Stimulated activated CD4-positive, alpha-beta T cell treated with anti-CD3 and anti-CD28 coated beads, Interleukin-12 subunit alpha, Interleukin-12 subunit beta, amount 100 ng/mL, for 24 hours (primary cell): ENCODE data around the gene SOX21.
"Not testable (repeated sequence)": the region's sequence is repeated elsewhere in the genome, so short reads cannot be mapped to it uniquely, and the experiment has no call there.

Source experiments
- DNase-seq, 2 experiments: peaks; one replicate each; pipeline ENCODE4 v3.0.0-alpha.2; 2020; ENCODE audit warnings: low read depth in 2 of 2

Gene SOX21

DNA sequence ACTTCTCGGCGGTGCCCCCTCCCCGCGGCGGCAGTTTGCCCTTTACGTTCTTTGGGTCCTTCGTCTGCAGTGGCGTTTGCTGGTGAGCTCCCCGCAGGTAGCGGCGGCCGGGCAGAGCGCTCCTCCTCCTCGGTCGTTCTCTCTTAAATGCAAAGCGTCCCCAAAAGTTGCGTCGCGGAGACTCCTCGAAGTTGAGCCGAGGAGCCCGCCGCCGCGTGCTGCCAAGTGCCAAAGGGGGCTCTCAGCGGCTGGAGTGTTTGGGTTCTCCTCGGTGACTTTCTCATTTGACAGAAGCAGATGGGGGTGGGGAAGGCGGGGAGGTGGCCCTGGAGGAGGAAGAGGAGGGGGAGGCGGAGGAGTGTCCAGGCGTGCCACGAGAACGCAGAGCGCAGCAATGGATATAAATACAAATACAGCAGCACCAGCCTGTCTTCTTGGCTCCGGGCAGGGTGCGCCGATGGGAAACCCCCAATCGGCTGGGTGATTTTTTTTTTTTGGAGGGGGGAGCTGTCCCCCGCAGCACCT is at the start of gene SOX21:
Gene SOX21 (minus strand): TSS at position 259 of the 525 bp plus-strand sequence. CDS start 496 bp downstream, outside the sequence.
- no peak for DNase-seq

DNA sequence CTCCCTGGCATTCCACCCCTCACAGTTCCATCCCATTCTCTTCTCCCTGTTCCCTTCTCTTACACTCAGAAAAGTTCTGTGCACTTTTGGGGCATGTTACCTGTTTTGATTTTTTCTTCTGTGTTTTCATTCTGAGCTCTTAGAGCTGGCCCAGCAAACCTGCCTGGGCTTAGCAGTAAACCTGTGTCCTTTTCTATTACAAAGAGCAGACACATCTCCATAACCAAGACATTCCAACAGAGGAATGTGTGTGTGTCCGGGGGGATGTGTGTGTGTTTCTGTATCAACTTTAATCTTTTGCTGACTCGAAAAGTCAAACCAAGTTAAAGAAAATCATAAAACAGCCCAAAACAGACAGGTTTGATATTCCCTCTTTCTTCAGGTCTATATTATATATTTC is 49.1 kb upstream of the SOX21 start:
- DNase-seq: no peak

DNA sequence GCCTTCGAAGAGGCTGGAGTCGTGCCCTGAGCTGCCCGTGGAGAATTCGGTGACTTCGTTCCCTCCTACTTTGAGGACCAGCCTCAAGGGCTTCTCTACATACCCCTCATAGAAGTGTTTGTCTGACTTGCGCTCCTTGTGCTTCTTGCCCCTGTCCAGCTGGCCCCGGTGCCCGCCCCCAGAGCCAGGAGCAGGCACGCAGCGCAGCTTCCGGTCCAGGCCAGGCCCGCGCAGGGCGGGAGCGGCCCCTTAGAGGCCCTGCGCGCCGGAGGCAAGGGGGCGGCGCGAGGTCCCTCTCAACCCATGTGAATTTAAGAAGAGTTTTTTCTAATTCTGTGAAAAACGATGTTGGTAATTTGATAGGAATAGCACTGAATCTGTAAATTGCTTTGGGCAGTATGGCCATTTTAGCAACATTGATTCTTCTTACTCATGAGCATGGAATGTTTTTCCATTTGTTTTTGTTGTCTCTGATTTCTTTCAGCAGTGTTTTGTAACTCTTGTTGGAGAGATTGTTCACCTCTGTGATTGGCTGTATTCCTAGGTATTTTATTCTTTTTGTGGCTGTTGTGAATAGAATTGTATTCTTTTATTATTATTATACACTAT is 46.9 kb upstream of the SOX21 start:
- DNase-seq: no peak

DNA sequence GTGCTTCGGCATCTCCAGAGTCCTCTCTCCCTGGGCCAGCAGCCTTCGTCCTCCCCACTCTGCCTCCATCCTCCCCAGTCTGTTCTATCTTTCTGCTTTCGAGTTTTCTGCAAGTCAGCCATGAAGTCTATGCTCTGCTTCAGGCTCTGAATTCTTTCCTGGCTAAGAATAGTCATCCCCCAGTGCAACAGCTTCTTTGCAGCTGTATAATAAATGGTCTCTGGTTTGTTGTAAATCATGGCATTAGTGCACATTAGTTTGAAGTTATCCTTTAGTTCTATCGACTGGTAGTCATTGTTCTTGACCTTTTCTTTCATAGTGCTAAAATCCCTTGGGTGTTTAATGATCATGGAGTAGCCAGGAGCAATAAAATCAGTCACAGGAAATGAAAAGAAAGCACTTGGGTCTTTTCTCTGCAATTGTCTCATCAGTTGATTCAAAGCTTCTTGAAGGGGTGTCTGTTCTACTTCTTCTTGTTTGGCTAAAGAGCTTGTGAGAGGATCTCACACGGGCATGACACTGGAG is 46.2 kb upstream of the SOX21 start:
- DNase-seq: no peak

- no peak for DNase-seq
These were observed 41.0 kb upstream of the SOX21 start for GRCh38 chr13:94753327-94753726.

- no peak for DNase-seq
These were observed 36.8 kb upstream of the SOX21 start for GRCh38 chr13:94749162-94749561.

GRCh38 chr13:94739235-94739634 is 26.9 kb upstream of the SOX21 start:
- no peak for DNase-seq

DNA sequence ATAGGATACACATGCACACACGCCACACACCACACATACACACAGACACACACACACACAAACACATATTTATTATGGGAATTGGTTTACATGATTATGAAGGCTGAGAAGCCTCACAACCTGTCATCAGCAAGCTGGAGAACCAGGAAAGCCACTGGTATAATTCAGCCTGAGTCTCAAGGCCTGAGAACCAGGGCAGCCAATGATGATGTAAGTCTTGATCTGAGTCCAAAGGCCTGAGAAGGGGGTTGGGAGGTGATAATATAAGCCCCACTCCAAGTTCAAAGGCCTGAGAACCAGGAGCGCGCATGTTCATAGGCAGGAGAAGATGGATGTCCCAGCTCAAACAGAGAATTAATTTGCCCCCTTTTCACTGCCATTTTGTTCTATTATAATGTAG is 18.7 kb upstream of the SOX21 start:
- DNase-seq: no peak

GRCh38 chr13:94729941-94730340 is 17.6 kb upstream of the SOX21 start:
- DNase-seq: not testable (repeated sequence)

- DNase-seq: no peak
These were observed 14.1 kb upstream of the SOX21 start for GRCh38 chr13:94726425-94726824.

DNA sequence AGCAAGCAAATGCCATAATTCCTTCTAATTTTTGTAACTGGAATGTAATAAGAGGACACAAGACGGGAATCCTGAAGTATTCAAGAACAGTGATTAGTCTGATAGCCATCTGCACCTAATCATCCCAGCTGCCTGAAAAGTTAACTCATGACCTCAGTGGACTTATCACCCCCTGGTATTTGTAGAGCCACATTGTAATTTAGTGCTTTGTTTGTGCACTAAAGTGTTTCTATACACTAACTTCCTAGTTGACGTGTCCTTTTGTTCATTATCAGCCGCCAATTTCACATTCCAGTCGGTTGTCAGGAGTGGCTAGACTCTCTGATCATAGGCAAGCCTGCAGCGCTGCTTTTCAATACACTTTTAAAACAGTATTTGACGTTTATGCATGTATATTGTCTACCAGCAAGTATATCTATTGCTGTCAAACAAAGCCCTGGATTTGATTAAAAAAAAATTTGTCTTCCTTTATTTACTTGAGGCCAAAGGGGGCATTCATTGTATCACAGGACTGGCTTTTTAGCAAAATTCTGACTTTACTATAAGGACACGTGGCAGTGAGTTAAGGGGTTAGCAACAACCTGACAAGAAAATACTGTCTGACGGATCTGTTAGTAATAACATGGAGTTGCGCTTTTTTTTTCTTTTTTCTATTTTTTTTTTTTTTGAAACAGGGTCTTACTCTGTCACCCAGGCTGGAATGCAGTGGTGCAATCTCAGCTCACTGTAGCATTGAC is 10.4 kb upstream of the SOX21 start:
- DNase-seq: no peak

DNA sequence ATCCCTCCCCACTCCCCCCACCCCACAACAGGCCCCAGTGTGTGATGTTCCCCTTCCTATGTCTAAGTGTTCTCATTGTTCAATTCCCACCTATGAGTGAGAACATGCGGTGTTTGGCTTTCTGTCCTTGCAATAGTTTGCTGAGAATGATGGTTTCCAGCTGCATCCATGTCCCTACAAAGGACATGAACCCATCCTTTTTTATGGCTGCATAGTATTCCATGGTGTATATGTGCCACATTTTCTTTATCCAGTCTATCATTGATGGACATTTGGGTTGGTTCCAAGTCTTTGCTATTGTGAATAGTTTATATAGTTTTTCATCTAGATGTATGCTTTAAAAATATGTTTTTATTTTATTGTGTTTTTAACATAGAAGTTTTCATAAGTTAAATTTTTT is 6.4 kb upstream of the SOX21 start:
- not testable (repeated sequence) for DNase-seq

DNA sequence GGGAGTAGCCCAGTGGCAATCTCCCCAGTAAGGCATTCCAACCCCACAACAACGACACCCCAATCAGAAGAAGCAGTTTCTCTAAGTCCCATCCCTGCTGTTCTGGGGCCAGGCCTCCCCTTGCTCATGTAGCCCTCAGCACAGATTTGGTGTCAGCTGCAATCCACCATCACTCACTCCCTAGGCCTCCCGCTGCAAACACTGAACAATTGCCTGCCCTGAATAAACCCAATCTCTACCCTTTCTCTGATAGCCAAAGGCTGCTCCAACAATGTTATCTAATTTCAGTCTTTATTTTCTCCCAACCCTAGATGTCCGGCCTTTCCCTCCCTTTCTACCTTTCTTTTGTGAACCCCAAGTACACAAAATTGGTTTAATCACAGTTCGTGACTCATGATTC is 5.6 kb upstream of the SOX21 start:
- DNase-seq: no peak

DNA sequence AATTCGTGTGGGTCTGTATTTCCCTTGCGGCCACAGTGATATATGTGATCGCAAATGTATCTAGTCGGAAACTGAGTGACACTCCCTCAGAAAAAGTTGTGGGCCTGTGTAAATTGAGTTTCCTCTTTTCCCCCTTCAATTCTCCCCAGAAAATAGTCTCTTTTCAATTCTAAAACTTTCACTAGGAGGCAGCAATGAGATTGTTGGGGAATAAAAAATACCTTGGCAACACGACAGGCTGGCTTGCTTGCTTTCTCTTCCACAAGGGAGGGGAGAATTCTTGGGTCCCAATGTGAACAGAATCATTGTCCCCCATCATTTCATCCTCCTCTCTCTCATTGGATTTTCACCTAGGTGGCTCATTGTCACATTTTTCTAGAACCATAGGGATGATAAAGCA is 3.7 kb upstream of the SOX21 start:
- no peak for DNase-seq

- no peak for DNase-seq
These were observed 1.3 kb upstream of the SOX21 start for GRCh38 chr13:94713561-94714182.

DNA sequence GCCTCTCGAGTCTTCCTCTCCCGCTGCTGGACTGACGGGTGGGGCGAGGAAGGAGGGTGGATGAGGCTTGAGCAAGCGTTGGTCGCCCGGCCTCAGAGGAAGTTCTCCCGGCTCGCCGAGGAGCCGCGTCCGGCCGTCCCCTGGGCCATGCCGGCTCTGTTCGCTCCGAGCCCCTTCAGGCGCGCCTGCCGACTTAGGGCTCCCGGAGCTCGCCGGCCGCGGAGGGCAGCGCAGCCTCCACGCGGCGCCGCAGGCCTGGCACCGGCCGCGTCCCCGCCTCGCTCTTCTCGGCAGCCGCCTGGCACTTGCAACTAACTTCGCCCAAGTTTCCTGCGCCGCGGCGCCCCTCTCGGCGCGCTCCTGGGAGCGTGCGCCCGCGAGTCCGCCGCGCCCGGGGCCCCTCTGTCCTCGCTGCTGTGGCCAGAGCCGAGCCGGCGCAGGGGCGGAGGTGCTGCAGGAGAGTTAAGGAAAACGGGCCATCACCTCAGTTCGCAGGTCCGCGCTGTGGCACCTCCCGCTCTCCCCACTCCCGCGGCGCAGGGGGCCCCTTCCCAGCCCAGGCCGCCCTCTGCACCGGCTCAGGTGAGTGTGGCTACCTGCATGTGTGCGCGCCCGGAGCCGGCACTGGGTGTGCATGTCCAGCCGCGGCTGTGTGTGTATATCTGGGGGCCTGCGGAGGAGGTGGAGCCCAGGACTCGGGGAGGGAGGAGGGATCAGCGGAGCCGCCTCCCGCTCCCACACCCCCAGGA is 641 bp upstream of the SOX21 start:
- no peak for DNase-seq

DNA sequence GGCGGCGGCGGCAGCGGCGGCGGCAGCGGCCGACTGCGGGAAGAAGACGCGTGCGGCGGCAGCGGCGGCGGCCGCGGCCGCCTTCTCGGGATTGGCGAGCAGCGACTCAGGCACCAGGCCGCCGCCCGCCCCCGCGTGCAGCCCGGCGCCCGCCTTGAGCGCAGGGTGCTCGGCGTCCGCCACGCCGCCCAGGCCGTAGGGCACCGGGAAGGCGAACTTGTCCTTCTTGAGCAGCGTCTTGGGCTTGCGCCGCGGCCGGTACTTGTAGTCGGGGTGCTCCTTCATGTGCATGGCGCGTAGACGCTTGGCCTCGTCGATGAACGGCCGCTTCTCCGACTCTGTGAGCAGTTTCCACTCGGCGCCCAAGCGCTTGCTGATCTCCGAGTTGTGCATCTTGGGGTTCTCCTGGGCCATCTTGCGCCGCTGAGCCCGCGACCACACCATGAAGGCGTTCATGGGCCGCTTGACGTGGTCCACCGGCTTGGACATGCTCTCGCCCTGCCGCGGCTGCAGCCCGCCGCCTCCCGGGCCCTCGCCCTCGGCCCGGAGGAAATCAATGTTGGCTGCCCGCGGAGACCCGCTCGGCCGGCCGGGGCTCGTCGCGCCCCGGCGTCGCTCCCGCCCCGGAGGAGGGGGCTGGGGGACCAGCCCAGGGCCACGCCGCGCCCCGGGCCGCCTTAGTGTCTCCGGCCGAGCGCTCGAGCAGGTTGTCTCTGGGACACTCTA is 621 bp downstream of the SOX21 start:
- no peak for DNase-seq

- DNase-seq: no peak
These were observed 1.3 kb downstream of the SOX21 start for GRCh38 chr13:94710881-94711560.

- DNase-seq: no peak
These were observed 2.1 kb downstream of the SOX21 start for GRCh38 chr13:94710065-94710781.
